CD14-positive monocyte (primary cell): ENCODE data around the gene GALNT10. TPM values are rescaled to one million over a fixed set of nuclear protein-coding genes. Genes with fewer than 3 reads are reported as not detected.

Experiments used
- DNase-seq, 3 donors: peaks; one replicate each; pipeline ENCODE4 v3.0.0-alpha.2; 2011 to 2022
- H2AFZ ChIP-seq: 2 replicates; pipeline ENCODE4 v1.6.0; 2012; ENCODE audit warnings: mild to moderate bottlenecking, low read depth, low read length, inconsistent platforms; ENCODE audit not compliant: insufficient read depth, poor library complexity, severe bottlenecking
- H3K27ac ChIP-seq, 2 donors: 1 replicate in 1 of 2; 2 replicates in 1 of 2; pipeline ENCODE4 v1.5.1; 2012 to 2013; ENCODE audit warnings: low read length in 2 of 2, control low read depth in 1 of 2, inconsistent platforms in 1 of 2, low read depth in 1 of 2, mild to moderate bottlenecking in 1 of 2
- H3K27me3 ChIP-seq, 2 donors: one replicate each; pipeline versions ENCODE4 v1.6.0 to v1.6.1; 2011 to 2013; ENCODE audit warnings: low read length in 2 of 2; ENCODE audit not compliant: control insufficient read depth in 2 of 2, insufficient read depth in 2 of 2
- H3K36me3 ChIP-seq, 2 donors: replicated peaks in 1 of 2; 1 replicate in 1 of 2; 2 replicates in 1 of 2; pipeline versions ENCODE4 v1.5.1 to v1.6.1; 2012 to 2013; ENCODE audit warnings: low read length in 2 of 2, control low read depth in 1 of 2, inconsistent platforms in 1 of 2, mild to moderate bottlenecking in 1 of 2; ENCODE audit not compliant: insufficient read depth in 2 of 2, control insufficient read depth in 1 of 2
- H3K4me1 ChIP-seq, 2 donors: 1 replicate in 1 of 2; 2 replicates in 1 of 2; pipeline versions ENCODE4 v1.5.1 to v1.6.1; 2012 to 2013; ENCODE audit warnings: low read length in 2 of 2, control low read depth in 1 of 2, inconsistent platforms in 1 of 2, mild to moderate bottlenecking in 1 of 2, moderate library complexity in 1 of 2; ENCODE audit not compliant: insufficient read depth in 2 of 2, control insufficient read depth in 1 of 2
- H3K4me2 ChIP-seq: replicated peaks from 2 replicates; pipeline ENCODE3; 2012; ENCODE audit warnings: low read length, moderate library complexity, mild to moderate bottlenecking; ENCODE audit not compliant: poor library complexity, severe bottlenecking; ENCODE audit errors: extremely low read depth
- H3K4me3 ChIP-seq, 3 experiments: fragments of 200-600 bp in 1 of 3; sonication (generic) in 1 of 3; replicated peaks in 1 of 3; 1 replicate in 2 of 3; 2 replicates in 1 of 3; pipeline ENCODE4 v1.5.1; 2011 to 2013; ENCODE audit warnings: low read length in 3 of 3, mild to moderate bottlenecking in 3 of 3, control low read depth in 2 of 3, low read depth in 2 of 3, inconsistent platforms in 1 of 3, moderate library complexity in 1 of 3
- H3K79me2 ChIP-seq: 2 replicates; pipeline ENCODE4 v1.6.0; 2012; ENCODE audit warnings: mild to moderate bottlenecking, control low read depth, inconsistent platforms, low read length, moderate library complexity; ENCODE audit not compliant: insufficient read depth
- H3K9ac ChIP-seq: 2 replicates; pipeline ENCODE4 v1.6.0; 2017; ENCODE audit warnings: low read length, mild to moderate bottlenecking; ENCODE audit not compliant: insufficient read depth, poor library complexity, severe bottlenecking
- H3K9me3 ChIP-seq, 2 donors: replicated peaks in 1 of 2; 1 replicate in 1 of 2; 2 replicates in 1 of 2; pipeline versions ENCODE4 v1.5.1 to v1.6.1; 2012 to 2013; ENCODE audit warnings: low read length in 2 of 2, control low read depth in 1 of 2; ENCODE audit not compliant: control insufficient read depth in 1 of 2, insufficient read depth in 1 of 2
- H4K20me1 ChIP-seq: 2 replicates; pipeline ENCODE4 v1.6.0; 2012; ENCODE audit warnings: mild to moderate bottlenecking, low read length, control low read depth, moderate library complexity; ENCODE audit not compliant: insufficient read depth
- H3K27ac Mint-ChIP-seq, 7 donors: one replicate each; pipeline ENCODE4 v1.8.0; 2020; ENCODE audit warnings: mild to moderate bottlenecking in 7 of 7, mixed read lengths in 7 of 7, moderate library complexity in 6 of 7, inconsistent platforms in 2 of 7
- H3K27me3 Mint-ChIP-seq, 3 donors: one replicate each; pipeline ENCODE4 v1.8.0; 2021 to 2022; ENCODE audit warnings: low read depth in 3 of 3, mild to moderate bottlenecking in 3 of 3, mixed read lengths in 3 of 3, moderate library complexity in 3 of 3, inconsistent platforms in 1 of 3
- H3K36me3 Mint-ChIP-seq, 2 donors: one replicate each; pipeline ENCODE4 v1.8.0; 2020; ENCODE audit warnings: mixed read lengths in 2 of 2, inconsistent platforms in 1 of 2, mild to moderate bottlenecking in 1 of 2
- H3K4me1 Mint-ChIP-seq: one replicate; pipeline ENCODE4 v1.8.0; 2020; ENCODE audit warnings: mild to moderate bottlenecking, mixed read lengths
- H3K4me3 Mint-ChIP-seq, 2 donors: one replicate each; pipeline ENCODE4 v1.8.0; 2020; ENCODE audit warnings: mild to moderate bottlenecking in 2 of 2, mixed read lengths in 2 of 2, moderate library complexity in 1 of 2
- H3K9me3 Mint-ChIP-seq, 7 donors: one replicate each; pipeline ENCODE4 v1.8.0; 2020 to 2022; ENCODE audit warnings: mixed read lengths in 7 of 7, mild to moderate bottlenecking in 6 of 7, moderate library complexity in 6 of 7, inconsistent platforms in 2 of 7
- WGBS: methylation state at CpG from one replicate; pipeline ENCODE4 v1.1.5; 2013; ENCODE audit warnings: missing lambda C conversion rate; ENCODE audit not compliant: insufficient coverage; 5-methylcytosine and 5-hydroxymethylcytosine counted together
- intact Hi-C, 2 donors: fragments of 100-400 bp; cut with micrococcal nuclease; formaldehyde crosslinking; loops; one replicate each; pipeline versions ENCODE4 v1.15.0 to v1.15.1; 2023
- polyA plus RNA-seq, 3 donors: library from polyadenylated mRNA; depleted of rRNA in 1 of 3; unstranded in 2 of 3; stranded (reverse) in 1 of 3; fragments of 300-500 nt in 2 of 3; fragments of >200 nt in 1 of 3; fragmentation: Illumina TruSeq in 2 of 3; gene quantifications; 1 replicate in 2 of 3; 2 replicates in 1 of 3; pipeline ENCODE4 v1.2.3, GENCODE V29; 2012 to 2021
- TF ChIP-seq, protein P1 (sequence below): fragments of 200-600 bp; IDR thresholded peaks from one replicate; pipeline ENCODE4 v1.8.0; 2022; ENCODE audit warnings: antibody characterized with exemption, mild to moderate bottlenecking

GALNT10 gene
- polyA plus RNA-seq, 3 donors = 6.2 to 11.6 (median 7.3) TPM

DNA sequence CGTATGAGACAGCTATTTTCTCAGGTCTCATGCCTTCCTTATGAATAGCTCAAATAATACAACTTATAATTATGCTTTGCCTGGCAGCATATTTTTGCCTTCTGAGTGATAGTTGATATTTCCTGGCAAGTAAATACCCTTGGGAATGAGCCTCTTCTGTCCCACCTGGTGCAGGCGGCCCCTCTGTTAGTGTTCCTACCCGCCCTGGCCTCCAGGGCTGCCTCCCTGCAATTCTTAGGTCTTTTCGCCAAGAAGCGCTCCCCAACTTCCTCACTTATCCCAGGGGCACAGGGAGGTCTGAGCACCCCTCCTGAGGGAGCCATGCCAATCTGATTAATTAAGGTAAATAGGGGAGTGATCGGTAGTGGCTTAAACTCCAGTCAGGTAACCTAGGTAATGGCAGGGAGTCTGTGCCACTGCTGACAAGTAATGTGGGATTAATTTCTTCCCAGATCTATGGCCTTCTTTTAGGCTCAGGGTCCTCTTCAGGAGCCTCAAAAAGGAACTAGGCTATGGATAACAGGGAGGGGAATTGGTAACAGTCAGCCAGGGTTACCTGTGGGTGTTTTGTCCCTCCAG is 81.5 kb downstream of the GALNT10 start:
- H3K36me3 Mint-ChIP-seq = peaks cover 0 to 6% of the 10 kb centered on the region in 2 donors

DNA sequence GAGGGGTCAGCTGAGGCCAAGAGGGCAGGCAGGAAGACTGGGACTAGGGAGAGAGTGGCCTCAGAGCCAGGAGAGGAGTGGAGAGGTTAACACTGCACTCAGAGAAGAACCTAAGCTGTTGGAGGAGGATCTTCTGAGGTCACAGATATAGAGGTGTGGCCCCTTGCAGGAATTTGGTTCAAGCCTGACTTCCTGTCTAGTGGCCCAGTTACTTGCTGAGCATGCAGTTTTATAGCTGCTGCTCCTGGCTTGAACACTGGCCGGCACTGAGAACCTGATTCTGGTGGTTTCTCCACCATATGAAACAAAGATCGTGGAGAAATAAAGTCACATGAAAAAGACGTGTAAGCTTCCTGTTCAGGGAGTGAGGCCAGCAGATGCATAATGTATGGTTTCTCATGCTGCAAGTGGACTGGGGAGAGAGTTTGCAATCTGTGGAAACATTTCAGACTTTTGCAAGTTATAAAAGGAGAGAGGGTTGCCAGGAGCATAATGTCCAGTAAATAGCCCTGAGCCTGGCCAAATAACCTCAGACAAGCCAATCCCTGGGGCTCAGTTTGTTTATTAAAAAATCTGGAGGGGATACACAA is 82.6 kb downstream of the GALNT10 start:
- no peak for DNase-seq
- Mint-ChIP-seq H3K27ac (peak overlapping the region in 6 of 7 donors; percentile 54 to 89 (median 78)), H3K4me1 (peaks cover 30% of the 10 kb centered on the region), H3K36me3 (peaks cover 0 to 6% of the 10 kb centered on the region in 2 donors), H3K4me3 (peak overlapping the region in 1 of 2 donors; percentile 60), H3K27me3 (no peaks in the 10 kb centered on the region), H3K9me3 (no peaks in the 10 kb centered on the region)
- Histone ChIP-seq H3K9me3 (no peaks in the 10 kb centered on the region), H3K36me3 (no peaks in the 10 kb centered on the region), H3K9ac (no peak overlapping the region), H3K4me2 (peak overlapping the region; percentile 20), H3K4me1 (peaks cover 13 to 28% of the 10 kb centered on the region in 2 donors), H4K20me1 (peaks cover 4% of the 10 kb centered on the region), H3K27me3 (no peaks in the 10 kb centered on the region), H2AFZ (no peak overlapping the region), H3K79me2 (no peaks in the 10 kb centered on the region), H3K27ac (peak overlapping the region in 1 of 2 donors; percentile 46), H3K4me3 (no peak overlapping the region)
- TF ChIP-seq, protein P1, sequence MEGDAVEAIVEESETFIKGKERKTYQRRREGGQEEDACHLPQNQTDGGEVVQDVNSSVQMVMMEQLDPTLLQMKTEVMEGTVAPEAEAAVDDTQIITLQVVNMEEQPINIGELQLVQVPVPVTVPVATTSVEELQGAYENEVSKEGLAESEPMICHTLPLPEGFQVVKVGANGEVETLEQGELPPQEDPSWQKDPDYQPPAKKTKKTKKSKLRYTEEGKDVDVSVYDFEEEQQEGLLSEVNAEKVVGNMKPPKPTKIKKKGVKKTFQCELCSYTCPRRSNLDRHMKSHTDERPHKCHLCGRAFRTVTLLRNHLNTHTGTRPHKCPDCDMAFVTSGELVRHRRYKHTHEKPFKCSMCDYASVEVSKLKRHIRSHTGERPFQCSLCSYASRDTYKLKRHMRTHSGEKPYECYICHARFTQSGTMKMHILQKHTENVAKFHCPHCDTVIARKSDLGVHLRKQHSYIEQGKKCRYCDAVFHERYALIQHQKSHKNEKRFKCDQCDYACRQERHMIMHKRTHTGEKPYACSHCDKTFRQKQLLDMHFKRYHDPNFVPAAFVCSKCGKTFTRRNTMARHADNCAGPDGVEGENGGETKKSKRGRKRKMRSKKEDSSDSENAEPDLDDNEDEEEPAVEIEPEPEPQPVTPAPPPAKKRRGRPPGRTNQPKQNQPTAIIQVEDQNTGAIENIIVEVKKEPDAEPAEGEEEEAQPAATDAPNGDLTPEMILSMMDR = no peak
- intact Hi-C loops = no loop called here
- 0% methylated on average over 2 of the region's 3 CpGs for WGBS

More for the DNA sequence above, 81.5 kb downstream of the GALNT10 start:
- TF ChIP-seq, protein P1 = no peak
- H3K27me3 ChIP-seq = no peaks in the 10 kb centered on the region
- no peak overlapping the region for H3K4me3 ChIP-seq
- H3K27me3 Mint-ChIP-seq = no peaks in the 10 kb centered on the region
- peaks cover 4% of the 10 kb centered on the region for H4K20me1 ChIP-seq
- WGBS = 95% methylated on average over 3 of the region's 6 CpGs
- no peaks in the 10 kb centered on the region for H3K36me3 ChIP-seq
- H2AFZ ChIP-seq = no peak overlapping the region
- no peak overlapping the region for H3K4me2 ChIP-seq
- H3K27ac ChIP-seq = peak overlapping the region in 1 of 2 donors; percentile 46
- H3K9ac ChIP-seq = no peak overlapping the region
- peaks cover 30% of the 10 kb centered on the region for H3K4me1 Mint-ChIP-seq
- H3K79me2 ChIP-seq = no peaks in the 10 kb centered on the region
- no peak overlapping the region for H3K4me3 Mint-ChIP-seq
- H3K4me1 ChIP-seq = peaks cover 13 to 28% of the 10 kb centered on the region in 2 donors
- intact Hi-C loops = no loop called here
- no peaks in the 10 kb centered on the region for H3K9me3 ChIP-seq
- H3K27ac Mint-ChIP-seq = no peak overlapping the region
- no peaks in the 10 kb centered on the region for H3K9me3 Mint-ChIP-seq
- DNase-seq = no peak
